Skeletal muscle tissue (tissue), 1 donor: ENCODE measurements around the gene OR51F2. TPM values are rescaled to one million over a fixed set of nuclear protein-coding genes. Genes with fewer than 3 reads are reported as not detected.

ENCODE experiments used
- total RNA-seq: library from RNA; depleted of rRNA; stranded (reverse); fragments of >200 nt; gene quantifications from one replicate; pipeline ENCODE4 v1.2.3, GENCODE V29; 2014

The OR51F2 gene
- total RNA-seq, 1 donor from 2014 or later: not detected

Other genes starting within 250 kb of the OR51F2 start
- gene OR52I2, start 239.6 kb upstream of the OR51F2 start, total RNA-seq: not detected
- not detected for gene OR52I1, start 227.3 kb upstream of the OR51F2 start, total RNA-seq
- 6.8 TPM for gene TRIM68, start 213.1 kb upstream of the OR51F2 start, total RNA-seq
- not detected for gene OR51D1, start 183.8 kb upstream of the OR51F2 start, total RNA-seq
- 4.2 TPM for gene OR51E1, start 177.3 kb upstream of the OR51F2 start, total RNA-seq
- gene OR51E2, start 123.5 kb upstream of the OR51F2 start, total RNA-seq: 0.52 TPM
- not detected for gene MMP26, start 116.5 kb upstream of the OR51F2 start, total RNA-seq
- not detected for gene OR51F1, start 51.4 kb upstream of the OR51F2 start, total RNA-seq
- gene OR52R1, start 16.9 kb upstream of the OR51F2 start, total RNA-seq: not detected
- not detected for gene OR51S1, start 27.9 kb downstream of the OR51F2 start, total RNA-seq
- gene OR51T1, start 60.6 kb downstream of the OR51F2 start, total RNA-seq: not detected
- gene OR51A7, start 82.5 kb downstream of the OR51F2 start, total RNA-seq: not detected
- not detected for gene OR51G2, start 98.0 kb downstream of the OR51F2 start, total RNA-seq
- gene OR51G1, start 103.0 kb downstream of the OR51F2 start, total RNA-seq: not detected
- gene OR51A4, start 126.3 kb downstream of the OR51F2 start, total RNA-seq: not detected
- gene OR51A2, start 134.4 kb downstream of the OR51F2 start, total RNA-seq: not detected
- gene OR51L1, start 173.5 kb downstream of the OR51F2 start, total RNA-seq: not detected
- not detected for gene OR52J3, start 225.2 kb downstream of the OR51F2 start, total RNA-seq
- not detected for gene OR52E2, start 238.3 kb downstream of the OR51F2 start, total RNA-seq
- gene OR52E1, start 248.3 kb downstream of the OR51F2 start, total RNA-seq: not detected